B cell (primary cell): ENCODE measurements around the gene TJP3. TPM values are rescaled to one million over a fixed set of nuclear protein-coding genes. Genes with fewer than 3 reads are reported as not detected.

Source experiments
- ATAC-seq: fragments of 200-7000 bp; cut with Tn5 transposase; one replicate; pipeline ENCODE4 v1.10.0; 2021; ENCODE audit warnings: low read depth, mild to moderate bottlenecking, moderate number of reproducible peaks, moderate library complexity
- CTCF ChIA-PET: fragments of 350-600 bp; sonication (Branson Sonifier 250); formaldehyde crosslinking; loops from one replicate; lab custom pipeline; 2021; ENCODE audit warnings: antibody characterized with exemption, inconsistent platforms; lab: Charles Lee
- POLR2A ChIA-PET: fragments of 350-600 bp; sonication (Branson Sonifier 250); formaldehyde crosslinking; loops from one replicate; lab custom pipeline; 2021; ENCODE audit warnings: antibody characterized with exemption; lab: Charles Lee
- DNase-seq: peaks from one replicate; pipeline ENCODE4 v3.0.0; 2013
- H2AFZ ChIP-seq: 2 replicates; pipeline ENCODE4 v1.6.1; 2012; ENCODE audit warnings: mild to moderate bottlenecking, low read depth, low read length; ENCODE audit not compliant: insufficient read depth, poor library complexity, severe bottlenecking
- H3K27ac ChIP-seq, 2 donors: 1 replicate in 1 of 2; 2 replicates in 1 of 2; pipeline ENCODE4 v1.5.1; 2012 to 2013; ENCODE audit warnings: low read length in 2 of 2, mild to moderate bottlenecking in 2 of 2, moderate library complexity in 1 of 2
- H3K27me3 ChIP-seq, 4 experiments: fragments of 200-600 bp in 1 of 4; sonication (generic) in 1 of 4; replicated peaks in 1 of 4; 1 replicate in 2 of 4; 2 replicates in 2 of 4; pipeline versions ENCODE4 v1.6.1 to v1.7.0; 2013 to 2016; ENCODE audit warnings: low read length in 3 of 4, mild to moderate bottlenecking in 2 of 4, mixed read lengths in 1 of 4, moderate library complexity in 1 of 4; ENCODE audit not compliant: insufficient read depth in 4 of 4, control insufficient read depth in 3 of 4; ENCODE audit errors: control extremely low read depth in 1 of 4
- H3K36me3 ChIP-seq, 2 experiments: replicated peaks in 1 of 2; 1 replicate in 1 of 2; 2 replicates in 1 of 2; pipeline versions ENCODE4 v1.6.1 to v1.7.1; 2013; ENCODE audit warnings: low read length in 1 of 2; ENCODE audit not compliant: insufficient read depth in 2 of 2, control insufficient read depth in 1 of 2; ENCODE audit errors: control extremely low read depth in 1 of 2, extremely low read depth in 1 of 2
- H3K4me1 ChIP-seq, 2 donors: fragments of 200-600 bp in 1 of 2; sonication (generic) in 1 of 2; 1 replicate in 1 of 2; 2 replicates in 1 of 2; pipeline versions ENCODE4 v1.5.1 to v1.6.1; 2013 to 2017; ENCODE audit warnings: low read length in 2 of 2; ENCODE audit not compliant: control insufficient read depth in 2 of 2, insufficient read depth in 2 of 2
- H3K4me2 ChIP-seq: replicated peaks from 2 replicates; pipeline ENCODE3; 2012; ENCODE audit warnings: mild to moderate bottlenecking, low read depth, low read length; ENCODE audit not compliant: poor library complexity, severe bottlenecking
- H3K4me3 ChIP-seq, 5 experiments: fragments of 200-600 bp in 1 of 5; sonication (generic) in 1 of 5; 1 replicate in 3 of 5; 2 replicates in 2 of 5; pipeline versions ENCODE4 v1.5.1 to v1.7.0; 2011 to 2016; ENCODE audit warnings: low read length in 4 of 5, mild to moderate bottlenecking in 4 of 5, low read depth in 2 of 5, control low read depth in 1 of 5, moderate library complexity in 1 of 5; ENCODE audit not compliant: insufficient read depth in 1 of 5; ENCODE audit errors: control extremely low read depth in 1 of 5, extremely low read depth in 1 of 5
- H3K79me2 ChIP-seq: fragments of 200-600 bp; sonication (generic); one replicate; pipeline ENCODE4 v1.6.0; 2016; ENCODE audit warnings: low read length; ENCODE audit not compliant: control insufficient read depth, insufficient read depth
- H3K9ac ChIP-seq: fragments of 200-600 bp; sonication (generic); 2 replicates; pipeline ENCODE4 v1.6.1; 2017; ENCODE audit warnings: mild to moderate bottlenecking, low read length, moderate library complexity
- H3K9me3 ChIP-seq, 3 donors: one replicate each; pipeline versions ENCODE4 v1.6.1 to v1.7.1; 2013; ENCODE audit warnings: low read length in 2 of 3; ENCODE audit not compliant: control insufficient read depth in 2 of 3, insufficient read depth in 1 of 3; ENCODE audit errors: control extremely low read depth in 1 of 3
- H4K20me1 ChIP-seq: 2 replicates; pipeline ENCODE4 v1.6.0; 2012; ENCODE audit warnings: mild to moderate bottlenecking, low read length; ENCODE audit not compliant: insufficient read depth, control insufficient read depth, poor library complexity, severe bottlenecking
- H3K27ac Mint-ChIP-seq: one replicate; pipeline ENCODE4 v1.8.0; 2021; ENCODE audit warnings: mixed read lengths
- H3K27me3 Mint-ChIP-seq: one replicate; pipeline ENCODE4 v1.8.0; 2021; ENCODE audit warnings: mixed read lengths
- H3K4me1 Mint-ChIP-seq: one replicate; pipeline ENCODE4 v1.8.0; 2021; ENCODE audit warnings: mixed read lengths
- H3K4me3 Mint-ChIP-seq: one replicate; pipeline ENCODE4 v1.8.0; 2021; ENCODE audit warnings: mixed read lengths
- H3K9me3 Mint-ChIP-seq: one replicate; pipeline ENCODE4 v1.8.0; 2022; ENCODE audit warnings: mixed read lengths; ENCODE audit not compliant: insufficient read depth
- CTCF ChIP-seq: fragments of 200-600 bp; IDR thresholded peaks from one replicate; pipeline ENCODE4 v1.8.0; 2022; ENCODE audit warnings: antibody characterized with exemption, mild to moderate bottlenecking
- EZH2 ChIP-seq: IDR thresholded peaks from 2 replicates; pipeline ENCODE4 v1.6.1; 2012; ENCODE audit warnings: borderline replicate concordance, low read depth, mild to moderate bottlenecking, moderate library complexity, low read length; ENCODE audit not compliant: insufficient read depth, poor library complexity, severe bottlenecking
- WGBS: methylation state at CpG from one replicate; pipeline ENCODE4 v1.1.5; 2013; ENCODE audit warnings: missing lambda C conversion rate; ENCODE audit not compliant: insufficient coverage; 5-methylcytosine and 5-hydroxymethylcytosine counted together
- intact Hi-C: fragments of 100-400 bp; cut with micrococcal nuclease; formaldehyde crosslinking; loops from one replicate; pipeline ENCODE4 v1.10.0; 2022
- polyA plus RNA-seq: library from polyadenylated mRNA; depleted of rRNA; stranded (reverse); fragments of >200 nt; gene quantifications from 2 replicates; pipeline ENCODE4 v1.2.3, GENCODE V29; 2012
- total RNA-seq, 2 donors: library from RNA; stranded (reverse); fragments of 120-200 nt in 1 of 2; gene quantifications; 1 replicate in 1 of 2; 2 replicates in 1 of 2; pipeline versions ENCODE4 v1.2.3 to v1.2.4, GENCODE V29; 2013 to 2022

Gene TJP3
- total and polyA plus RNA-seq, 2 donors (not counting 1 experiment from before 2014, with no cell fraction given): 2.1 to 2.9 TPM

GRCh38 chr19:3701200-3701599 lies 7.0 kb upstream of the TJP3 start:
- no peak overlapping the region for H3K4me2 ChIP-seq
- intact Hi-C loops: no loop called here
- no peak overlapping the region for H3K4me3 ChIP-seq

GRCh38 chr19:3707868-3708206 lies 347 bp upstream of the TJP3 start:
- ATAC-seq: no peak
- intact Hi-C loops: loop anchor here (2.0 to 5.0 kb wide), 3 partner anchors 81 to 381 kb away; partner anchors contain the start of genes CACTIN and GIPC3
- no peak overlapping the region for H2AFZ ChIP-seq
- no peak overlapping the region for H3K27ac ChIP-seq
- ChIA-PET POLR2A (no interaction called here), CTCF (interaction anchor here (1.6 to 11.3 kb wide), 3 partner anchors 11 to 235 kb away, joined by 5 to 110 read pairs (median 7); no protein-coding TSS in a partner anchor)
- no peak overlapping the region for H3K9ac ChIP-seq
- Mint-ChIP-seq H3K27ac (no peak overlapping the region), H3K4me1 (peaks cover 3% of the 10 kb centered on the region), H3K4me3 (no peak overlapping the region), H3K9me3 (no peaks in the 10 kb centered on the region), H3K27me3 (peaks cover 10% of the 10 kb centered on the region)
- DNase-seq: no peak
- no peaks in the 10 kb centered on the region for H3K9me3 ChIP-seq
- no peaks in the 10 kb centered on the region for H3K4me1 ChIP-seq
- H3K79me2 ChIP-seq: no peaks in the 10 kb centered on the region
- TF ChIP-seq EZH2 (no peak), CTCF (no peak)
- H3K4me2 ChIP-seq: no peak overlapping the region
- H3K27me3 ChIP-seq: peaks cover 0 to 20% (median 0%) of the 10 kb centered on the region in 4 experiments
- no peak overlapping the region for H3K4me3 ChIP-seq
- 90% methylated on average over 11 of the region's 12 CpGs for WGBS
- no peaks in the 10 kb centered on the region for H3K36me3 ChIP-seq
- H4K20me1 ChIP-seq: no peaks in the 10 kb centered on the region

More at GRCh38 chr19:3701200-3701599, 7.0 kb upstream of the TJP3 start:
- ATAC-seq (no peak), DNase-seq (no peak)
- H3K27me3 Mint-ChIP-seq: peaks cover 4% of the 10 kb centered on the region
- ChIA-PET CTCF (interaction anchor here (0.6 to 11.3 kb wide), 5 partner anchors 12 to 464 kb away, joined by 3 to 110 read pairs (median 10); partner anchors contain the start of gene MRPL54), POLR2A (interaction anchor here (0.7 kb wide), 1 partner anchor 17 kb away, joined by 3 read pairs; no protein-coding TSS in a partner anchor)
- H3K9ac ChIP-seq: no peak overlapping the region
- peak overlapping the region; percentile 44 for H2AFZ ChIP-seq
- no peaks in the 10 kb centered on the region for H3K9me3 Mint-ChIP-seq
- H3K4me1 Mint-ChIP-seq: peaks cover 27% of the 10 kb centered on the region
- H3K79me2 ChIP-seq: peaks cover 44% of the 10 kb centered on the region
- peaks cover 16 to 23% of the 10 kb centered on the region in 2 donors for H3K4me1 ChIP-seq
- TF ChIP-seq EZH2 (no peak), CTCF (no peak)
- H4K20me1 ChIP-seq: peaks cover 34% of the 10 kb centered on the region
- no peaks in the 10 kb centered on the region for H3K27me3 ChIP-seq
- H3K27ac Mint-ChIP-seq: no peak overlapping the region
- no peaks in the 10 kb centered on the region for H3K36me3 ChIP-seq
- WGBS: 23% methylated on average over 1 of the region's 1 CpG
- peak overlapping the region; percentile 78 for H3K4me3 Mint-ChIP-seq
- H3K9me3 ChIP-seq: no peaks in the 10 kb centered on the region
- no peak overlapping the region for H3K27ac ChIP-seq
